GM12878 (cell line): ENCODE results near the gene ITPR3. TPM values are rescaled to one million over a fixed set of nuclear protein-coding genes. Genes with fewer than 3 reads are reported as not detected.

ENCODE experiments used
- ATAC-seq: fragments of 200-7000 bp; cut with Tn5 transposase; 3 replicates; pipeline ENCODE4 v1.9.1; 2020; ENCODE audit warnings: mild to moderate bottlenecking, moderate library complexity
- BruUV-seq: library from RNA; stranded (reverse); fragments of 400-500 nt; replicated peaks from 2 replicates; lab custom pipeline; 2021; lab: Mats Ljungman, UMichigan
- CTCF ChIA-PET: fragments of 300-600 bp; sonication (Branson Sonifier 250); formaldehyde crosslinking; extraction: SDS; loops from one replicate; lab custom pipeline; 2021; ENCODE audit warnings: inconsistent platforms; lab: Yijun Ruan, JAX
- POLR2A ChIA-PET: fragments of 350-600 bp; formaldehyde crosslinking; extraction: SDS; loops from one replicate; lab custom pipeline; 2021; ENCODE audit warnings: inconsistent platforms; lab: Charles Lee
- RAD21 ChIA-PET: fragments of 300-600 bp; sonication (Branson Sonifier 250); formaldehyde crosslinking; loops from one replicate; lab custom pipeline; 2023; ENCODE audit warnings: antibody characterized with exemption; ENCODE audit not compliant: unreplicated experiment; lab: Charles Lee
- SMC1A ChIA-PET: fragments of 300-600 bp; sonication (Branson Sonifier 250); formaldehyde crosslinking; loops from one replicate; lab custom pipeline; 2023; ENCODE audit not compliant: unreplicated experiment, uncharacterized antibody; lab: Charles Lee
- DNase-seq: peaks from one replicate; pipeline ENCODE4 v3.0.0-alpha.2; 2011; ENCODE audit warnings: low read depth, low spot score
- FAIRE-seq: peaks from 3 replicates; lab custom pipeline; 2011; peaks lifted over from hg19 to GRCh38; lab: Jason Lieb, UNC
- H2AFZ ChIP-seq: 2 replicates; pipeline ENCODE4 v1.6.0; 2011; ENCODE audit warnings: low read depth, low read length, control low read depth; ENCODE audit not compliant: control insufficient read depth
- H3K27ac ChIP-seq: 2 replicates; pipeline ENCODE4 v1.5.1; 2011; ENCODE audit warnings: control low read depth; ENCODE audit not compliant: control insufficient read depth, insufficient read depth
- H3K27me3 ChIP-seq, 2 experiments: replicated peaks in 1 of 2; 2 replicates each; pipeline versions ENCODE4 v1.6.0 to v1.6.1; 2011; ENCODE audit warnings: low read length in 1 of 2; ENCODE audit not compliant: control insufficient read depth in 2 of 2, insufficient read depth in 2 of 2
- H3K36me3 ChIP-seq, 2 experiments: 2 replicates each; pipeline ENCODE4 v1.5.1; 2011; ENCODE audit warnings: low read length in 1 of 2; ENCODE audit not compliant: control insufficient read depth in 2 of 2, insufficient read depth in 2 of 2
- H3K4me1 ChIP-seq: 2 replicates; pipeline ENCODE4 v1.6.1; 2011; ENCODE audit warnings: mild to moderate bottlenecking, low read length, moderate library complexity, mixed read lengths; ENCODE audit not compliant: control insufficient read depth, insufficient read depth
- H3K4me2 ChIP-seq: 2 replicates; pipeline ENCODE4 v1.6.0; 2011; ENCODE audit warnings: control low read depth; ENCODE audit not compliant: control insufficient read depth, insufficient read depth
- H3K4me3 ChIP-seq: fragments of 200-600 bp; sonication (generic); 2 replicates; pipeline ENCODE4 v1.5.1; 2016
- H3K79me2 ChIP-seq: 2 replicates; pipeline ENCODE4 v1.6.0; 2011; ENCODE audit warnings: low read length; ENCODE audit not compliant: control insufficient read depth, insufficient read depth
- H3K9ac ChIP-seq: 2 replicates; pipeline ENCODE4 v1.8.0; 2011; ENCODE audit warnings: low read length, control low read depth, mixed read lengths; ENCODE audit not compliant: control insufficient read depth, insufficient read depth
- H3K9me3 ChIP-seq: replicated peaks from 3 replicates; pipeline ENCODE4 v1.5.1; 2011; ENCODE audit warnings: mild to moderate bottlenecking, low read length; ENCODE audit not compliant: control insufficient read depth, insufficient read depth
- H4K20me1 ChIP-seq: 2 replicates; pipeline ENCODE4 v1.6.0; 2011; ENCODE audit not compliant: control insufficient read depth, insufficient read depth
- BMI1 ChIP-seq: fragments of 450-650 bp; IDR thresholded peaks from 2 replicates; pipeline ENCODE4 v1.6.1; 2016; ENCODE audit warnings: mild to moderate bottlenecking, moderate library complexity, borderline replicate concordance
- CBX3 ChIP-seq: fragments of 200-600 bp; sonication (generic); IDR thresholded peaks from 2 replicates; pipeline ENCODE4 v1.6.1; 2016; ENCODE audit warnings: low read depth, borderline replicate concordance
- GATAD2B ChIP-seq: fragments of 450-650 bp; conservative IDR thresholded peaks from 2 replicates; pipeline ENCODE4 v1.6.1; 2017; ENCODE audit warnings: low read depth, mild to moderate bottlenecking, moderate library complexity
- HDAC6 ChIP-seq: fragments of 200-600 bp; sonication (generic); IDR thresholded peaks from one replicate; pipeline ENCODE4 v1.8.0; 2017; ENCODE audit warnings: antibody characterized with exemption; ENCODE audit not compliant: unreplicated experiment
- IRF3 ChIP-seq: fragments of 450-650 bp; IDR thresholded peaks from 2 replicates; pipeline ENCODE4 v1.6.1; 2014; ENCODE audit warnings: mild to moderate bottlenecking
- NFYA ChIP-seq: IDR thresholded peaks from 2 replicates; pipeline ENCODE4 v1.6.1; 2011; ENCODE audit warnings: low read depth, mild to moderate bottlenecking, low read length, improper control_type of control experiment, borderline replicate concordance
- NRF1 ChIP-seq: conservative IDR thresholded peaks from 2 replicates; pipeline ENCODE4 v1.6.1; 2011; ENCODE audit warnings: mild to moderate bottlenecking, low read depth, low read length, improper control_type of control experiment
- RAD21 ChIP-seq: IDR thresholded peaks from 2 replicates; pipeline ENCODE4 v1.6.1; 2011; ENCODE audit warnings: mild to moderate bottlenecking, low read depth, low read length, moderate library complexity; ENCODE audit not compliant: insufficient read depth
- SIN3A ChIP-seq: IDR thresholded peaks from 2 replicates; pipeline ENCODE4 v1.6.1; 2012; ENCODE audit warnings: low read depth, low read length, improper control_type of control experiment
- ZBTB40 ChIP-seq: fragments of 450-650 bp; IDR thresholded peaks from 2 replicates; pipeline ENCODE4 v1.6.1; 2016; ENCODE audit warnings: mild to moderate bottlenecking, moderate library complexity, borderline replicate concordance
- ZNF622 ChIP-seq: fragments of 450-650 bp; IDR thresholded peaks from 2 replicates; pipeline ENCODE4 v1.6.1; 2017; ENCODE audit warnings: mild to moderate bottlenecking, inconsistent platforms
- WGBS: methylation state at CpG from one replicate; pipeline ENCODE4 v1.1.6; 2016; ENCODE audit warnings: low lambda C conversion rate; ENCODE audit not compliant: insufficient replicate concordance, insufficient coverage; ENCODE audit errors: missing lambda C conversion rate; 5-methylcytosine and 5-hydroxymethylcytosine counted together
- in situ Hi-C: fragments of 300-500 bp; cut with MboI; formaldehyde crosslinking; loops from 9 replicates; pipeline ENCODE4 v1.14.3; 2018; ENCODE audit warnings: mixed read lengths
- intact Hi-C: fragments of 100-400 bp; cut with micrococcal nuclease; formaldehyde crosslinking; loops from one replicate; pipeline ENCODE4 v1.14.2; 2022; ENCODE audit not compliant: unreplicated experiment
- polyA plus RNA-seq, 11 experiments: library from polyadenylated mRNA; depleted of rRNA in 4 of 11; unstranded in 6 of 11; stranded (reverse) in 5 of 11; fragments of >200 nt; fragmentation: Nextera tagmentation in 4 of 11; fragmentation: Illumina TruSeq in 1 of 11; extraction: Ambion mirVana in 4 of 11; extraction: Trizol in 1 of 11; gene quantifications; 1 replicate in 1 of 11; 2 replicates in 10 of 11; pipeline versions ENCODE4 v1.2.1 to v1.2.3, GENCODE V29; 2011 to 2016; ENCODE audit warnings: inconsistent platforms in 2 of 11, missing spikeins in 2 of 11, low read depth in 1 of 11
- total RNA-seq, 4 experiments: library from RNA; depleted of rRNA in 3 of 4; stranded (reverse); fragments of >200 nt in 3 of 4; fragmentation: Illumina TruSeq in 1 of 4; extraction: Trizol in 1 of 4; gene quantifications; 2 replicates each; pipeline versions ENCODE4 v1.2.1 to v1.2.3, GENCODE V29; 2013 to 2021
- TF ChIP-seq, protein P1 (sequence below): fragments of 450-650 bp; IDR thresholded peaks from 2 replicates; pipeline ENCODE4 v1.6.1; 2017; ENCODE audit warnings: mild to moderate bottlenecking, low read depth, inconsistent platforms; ENCODE audit not compliant: poor library complexity, severe bottlenecking

The ITPR3 gene
- total and polyA plus RNA-seq, 10 of the 15 experiments (the other 5 are each of a cell fraction or from before 2014, with no cell fraction given) = 0.32 to 34.0 (median 11.9) TPM

GRCh38 chr6:33613146-33613794, 7.9 kb upstream of the ITPR3 start:
- in situ Hi-C loops = no loop called here
- Histone ChIP-seq H3K4me3 (no peak overlapping the region), H3K4me1 (no peaks in the 10 kb centered on the region), H3K9me3 (no peaks in the 10 kb centered on the region; the same call in 2 of the 3 replicates), H3K4me2 (no peak overlapping the region), H3K9ac (no peak overlapping the region), H3K79me2 (no peaks in the 10 kb centered on the region), H3K36me3 (no peaks in the 10 kb centered on the region), H4K20me1 (no peaks in the 10 kb centered on the region), H3K27me3 (no peaks in the 10 kb centered on the region; a peak in 1 of 4 replicates), H2AFZ (no peak overlapping the region), H3K27ac (no peak overlapping the region)
- SMC1A ChIA-PET = interaction anchor here (1.2 kb wide), 1 partner anchor 28 kb away, joined by 3 read pairs; no protein-coding TSS in a partner anchor
- POLR2A ChIA-PET = no interaction called here
- ATAC-seq = no peak
- no TSS peak for BruUV-seq
- 58% methylated on average over 8 of the region's 8 CpGs for WGBS
- TF ChIP-seq HDAC6 (no peak), NFYA (no peak), RAD21 (no peak), GATAD2B (no peak), CBX3 (no peak), NRF1 (no peak), IRF3 (no peak), ZBTB40 (no peak), BMI1 (no peak), ZNF622 (no peak), SIN3A (no peak)
- TF ChIP-seq, protein P1, sequence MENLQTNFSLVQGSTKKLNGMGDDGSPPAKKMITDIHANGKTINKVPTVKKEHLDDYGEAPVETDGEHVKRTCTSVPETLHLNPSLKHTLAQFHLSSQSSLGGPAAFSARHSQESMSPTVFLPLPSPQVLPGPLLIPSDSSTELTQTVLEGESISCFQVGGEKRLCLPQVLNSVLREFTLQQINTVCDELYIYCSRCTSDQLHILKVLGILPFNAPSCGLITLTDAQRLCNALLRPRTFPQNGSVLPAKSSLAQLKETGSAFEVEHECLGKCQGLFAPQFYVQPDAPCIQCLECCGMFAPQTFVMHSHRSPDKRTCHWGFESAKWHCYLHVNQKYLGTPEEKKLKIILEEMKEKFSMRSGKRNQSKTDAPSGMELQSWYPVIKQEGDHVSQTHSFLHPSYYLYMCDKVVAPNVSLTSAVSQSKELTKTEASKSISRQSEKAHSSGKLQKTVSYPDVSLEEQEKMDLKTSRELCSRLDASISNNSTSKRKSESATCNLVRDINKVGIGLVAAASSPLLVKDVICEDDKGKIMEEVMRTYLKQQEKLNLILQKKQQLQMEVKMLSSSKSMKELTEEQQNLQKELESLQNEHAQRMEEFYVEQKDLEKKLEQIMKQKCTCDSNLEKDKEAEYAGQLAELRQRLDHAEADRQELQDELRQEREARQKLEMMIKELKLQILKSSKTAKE = no peak
- DNase-seq = no peak
- no peak for FAIRE-seq
- CTCF ChIA-PET = interaction anchor here (1.2 kb wide), 1 partner anchor 28 kb away, joined by 4 read pairs; no protein-coding TSS in a partner anchor
- intact Hi-C loops = no loop called here
- RAD21 ChIA-PET = no interaction called here
